WTC11 (cell line): ENCODE measurements around the gene CIC. TPM values are rescaled to one million over a fixed set of nuclear protein-coding genes. Genes with fewer than 3 reads are reported as not detected.

Source experiments
- ATAC-seq: fragments of 200-7000 bp; cut with Tn5 transposase; 2 replicates; pipeline ENCODE4 v1.10.0; 2021; ENCODE audit warnings: mild to moderate bottlenecking, moderate library complexity
- CTCF ChIA-PET: fragments of 300-600 bp; sonication (Branson Sonifier 250); formaldehyde crosslinking; loops from one replicate; lab custom pipeline; 2021; ENCODE audit warnings: antibody characterized with exemption; lab: Charles Lee
- POLR2A ChIA-PET: fragments of 350-600 bp; sonication (Branson Sonifier 250); formaldehyde crosslinking; loops from one replicate; lab custom pipeline; 2021; ENCODE audit warnings: antibody characterized with exemption; lab: Charles Lee
- DNase-seq: peaks from one replicate; pipeline ENCODE4 v3.0.0; 2021; ENCODE audit warnings: low spot score
- H3K27ac Mint-ChIP-seq: 2 replicates; pipeline ENCODE4 v1.8.0; 2021; ENCODE audit warnings: mixed read lengths
- H3K27me3 Mint-ChIP-seq: 2 replicates; pipeline ENCODE4 v1.8.0; 2021; ENCODE audit warnings: low read depth, mild to moderate bottlenecking, moderate library complexity, mixed read lengths
- H3K36me3 Mint-ChIP-seq: 2 replicates; pipeline ENCODE4 v1.8.0; 2021; ENCODE audit warnings: mixed read lengths
- H3K4me1 Mint-ChIP-seq: 2 replicates; pipeline ENCODE4 v1.8.0; 2022; ENCODE audit warnings: mixed read lengths
- H3K4me3 Mint-ChIP-seq: 2 replicates; pipeline ENCODE4 v1.8.0; 2021; ENCODE audit warnings: mild to moderate bottlenecking, moderate library complexity, mixed read lengths
- H3K9me3 Mint-ChIP-seq: 2 replicates; pipeline ENCODE4 v1.8.0; 2021; ENCODE audit warnings: mixed read lengths
- AFF4 ChIP-seq: sonication (generic); formaldehyde crosslinking; IDR thresholded peaks from 2 replicates; pipeline ENCODE4 v1.8.1; 2023; ENCODE audit warnings: mild to moderate bottlenecking, missing genetic modification reagents, borderline replicate concordance
- CREM ChIP-seq: sonication (generic); formaldehyde crosslinking; IDR thresholded peaks from 2 replicates; pipeline ENCODE4 v1.8.1; 2022; ENCODE audit warnings: mild to moderate bottlenecking, missing genetic modification reagents, moderate library complexity
- E2F4 ChIP-seq: sonication (generic); formaldehyde crosslinking; IDR thresholded peaks from 2 replicates; pipeline ENCODE4 v1.8.1; 2022; ENCODE audit warnings: low read depth, mild to moderate bottlenecking, moderate library complexity, missing genetic modification reagents, borderline replicate concordance
- E2F5 ChIP-seq: sonication (generic); formaldehyde crosslinking; IDR thresholded peaks from 2 replicates; pipeline ENCODE4 v1.8.1; 2022; ENCODE audit warnings: mild to moderate bottlenecking, moderate library complexity, missing genetic modification reagents
- ETV6 ChIP-seq: sonication (generic); formaldehyde crosslinking; IDR thresholded peaks from 2 replicates; pipeline ENCODE4 v1.8.1; 2022; ENCODE audit warnings: mild to moderate bottlenecking, missing genetic modification reagents
- FOXJ3 ChIP-seq: sonication (generic); formaldehyde crosslinking; IDR thresholded peaks from 2 replicates; pipeline ENCODE4 v1.9.0; 2021; ENCODE audit warnings: missing genetic modification reagents, mild to moderate bottlenecking, borderline replicate concordance
- FOXK1 ChIP-seq: sonication (generic); formaldehyde crosslinking; IDR thresholded peaks from 2 replicates; pipeline ENCODE4 v1.8.0; 2022; ENCODE audit warnings: mild to moderate bottlenecking, moderate library complexity, missing genetic modification reagents
- GABPB1 ChIP-seq: sonication (generic); formaldehyde crosslinking; IDR thresholded peaks from 2 replicates; pipeline ENCODE4 v1.8.1; 2023; ENCODE audit warnings: mild to moderate bottlenecking, missing genetic modification reagents
- IRF1 ChIP-seq: sonication (generic); formaldehyde crosslinking; IDR thresholded peaks from 2 replicates; pipeline ENCODE4 v1.8.0; 2023; ENCODE audit warnings: missing genetic modification reagents
- KAT7 ChIP-seq: sonication (generic); formaldehyde crosslinking; IDR thresholded peaks from 2 replicates; pipeline ENCODE4 v1.8.1; 2023; ENCODE audit warnings: missing genetic modification reagents, mild to moderate bottlenecking, borderline replicate concordance
- MLX ChIP-seq: sonication (generic); formaldehyde crosslinking; IDR thresholded peaks from 2 replicates; pipeline ENCODE4 v1.8.1; 2023; ENCODE audit warnings: mild to moderate bottlenecking, missing genetic modification reagents, moderate library complexity
- NFYB ChIP-seq: sonication (generic); formaldehyde crosslinking; conservative IDR thresholded peaks from 2 replicates; pipeline ENCODE4 v1.8.0; 2022; ENCODE audit warnings: low read depth, missing genetic modification reagents
- PRDM15 ChIP-seq: sonication (generic); formaldehyde crosslinking; IDR thresholded peaks from 2 replicates; pipeline ENCODE4 v1.8.0; 2022; ENCODE audit warnings: missing genetic modification reagents
- TCF7 ChIP-seq: sonication (generic); formaldehyde crosslinking; IDR thresholded peaks from 2 replicates; pipeline ENCODE4 v1.8.0; 2022; ENCODE audit warnings: mild to moderate bottlenecking, low read depth, missing genetic modification reagents, moderate library complexity
- TEAD1 ChIP-seq: sonication (generic); formaldehyde crosslinking; IDR thresholded peaks from 2 replicates; pipeline ENCODE4 v1.8.0; 2022; ENCODE audit warnings: mild to moderate bottlenecking, missing genetic modification reagents
- TP53 ChIP-seq: sonication (generic); formaldehyde crosslinking; IDR thresholded peaks from 2 replicates; pipeline ENCODE4 v1.8.1; 2023; ENCODE audit warnings: mild to moderate bottlenecking, missing genetic modification reagents
- ZBTB21 ChIP-seq: sonication (generic); formaldehyde crosslinking; IDR thresholded peaks from 2 replicates; pipeline ENCODE4 v1.8.1; 2023; ENCODE audit warnings: mild to moderate bottlenecking, missing genetic modification reagents, borderline replicate concordance
- ZNF121 ChIP-seq: sonication (generic); formaldehyde crosslinking; IDR thresholded peaks from 2 replicates; pipeline ENCODE4 v1.8.0; 2023; ENCODE audit warnings: missing genetic modification reagents
- ZNF219 ChIP-seq: sonication (generic); formaldehyde crosslinking; IDR thresholded peaks from 2 replicates; pipeline ENCODE4 v1.8.0; 2023; ENCODE audit warnings: missing genetic modification reagents, mild to moderate bottlenecking, borderline replicate concordance
- ZNF396 ChIP-seq: fragments of 250-450 bp; sonication (Bioruptor Pico); IDR thresholded peaks from 2 replicates; pipeline ENCODE4 v1.8.0; 2021; ENCODE audit warnings: mild to moderate bottlenecking, moderate library complexity, borderline replicate concordance
- total RNA-seq: library from RNA; stranded (reverse); gene quantifications from 3 replicates; pipeline ENCODE4 v1.2.3, GENCODE V29; 2021

The CIC gene
- total RNA-seq, 1 experiment from 2014 or later, result 55.8 TPM

- H3K4me1 Mint-ChIP-seq, result 0 out of 2 replicates have a peak, but pooled peaks cover 4% of the 10 kb centered on the region
- TF ChIP-seq CREM (CRISPR knock-in tag), result no peak
- TF ChIP-seq ZNF219 (CRISPR knock-in tag), result no peak
- no peak for TF ChIP-seq ZNF121
- TF ChIP-seq TCF7 (CRISPR knock-in tag), result no peak
- TF ChIP-seq FOXJ3 (CRISPR knock-in tag), result no peak
- no peak for TF ChIP-seq ZBTB21 (CRISPR knock-in tag)
- no peak for TF ChIP-seq AFF4 (CRISPR knock-in tag)
- TF ChIP-seq, all 79 proteins: peak for 0
- no peak for ATAC-seq
- no peak for DNase-seq
- Mint-ChIP-seq H3K4me3 (no peak overlapping the region), H3K27me3 (no peaks in the 10 kb centered on the region), H3K27ac (no peak overlapping the region), H3K36me3 (peaks cover 58% of the 10 kb centered on the region), H3K9me3 (no peaks in the 10 kb centered on the region)
- ChIA-PET POLR2A (interaction anchor here (1.0 kb wide), 1 partner anchor 12 kb away, joined by 3 read pairs; no protein-coding TSS in a partner anchor), CTCF (interaction anchor here (2.1 kb wide), 1 partner anchor 122 kb away, joined by 6 read pairs; no protein-coding TSS in a partner anchor)
These were observed 38.5 kb upstream of the CIC start for GRCh38 chr19:42230571-42230970.

- ChIA-PET CTCF (interaction anchor here (1.1 to 3.6 kb wide), 3 partner anchors 47 to 208 kb away, joined by 3 to 16 read pairs (median 4); no protein-coding TSS in a partner anchor), POLR2A (interaction anchor here (0.7 to 1.0 kb wide), 2 partner anchors 11 to 63 kb away, joined by 3 to 4 read pairs; no protein-coding TSS in a partner anchor)
- no peak for DNase-seq
- TF ChIP-seq KAT7 (CRISPR knock-in tag), result no peak
- no peak for TF ChIP-seq TEAD1 (CRISPR knock-in tag)
- no peak for TF ChIP-seq IRF1
- Mint-ChIP-seq H3K4me1 (0 out of 2 replicates have a peak, but pooled peaks cover 4% of the 10 kb centered on the region), H3K9me3 (no peaks in the 10 kb centered on the region), H3K27ac (no peak overlapping the region), H3K4me3 (no peak overlapping the region), H3K27me3 (no peaks in the 10 kb centered on the region), H3K36me3 (peaks cover 55% of the 10 kb centered on the region)
- no peak for ATAC-seq
These were observed 36.6 kb upstream of the CIC start for GRCh38 chr19:42232435-42232834.

- TF ChIP-seq PRDM15 (CRISPR knock-in tag) (no peak), E2F4 (CRISPR knock-in tag) (no peak), TP53 (no peak), NFYB (CRISPR knock-in tag) (no peak), MLX (CRISPR knock-in tag) (no peak), GABPB1 (no peak), ETV6 (CRISPR knock-in tag) (no peak), ZNF396 (CRISPR knock-in tag) (no peak), FOXK1 (CRISPR knock-in tag) (no peak), E2F5 (no peak)
These were observed 35.9 kb upstream of the CIC start for GRCh38 chr19:42233106-42233505.

More at GRCh38 chr19:42233106-42233505, 35.9 kb upstream of the CIC start:
- Mint-ChIP-seq H3K27me3 (no peaks in the 10 kb centered on the region), H3K9me3 (no peaks in the 10 kb centered on the region), H3K27ac (no peak overlapping the region; the same call in 1 of the 2 replicates), H3K36me3 (peaks cover 55% of the 10 kb centered on the region), H3K4me3 (no peak overlapping the region), H3K4me1 (0 out of 2 replicates have a peak, but pooled peaks cover 4% of the 10 kb centered on the region)
- ATAC-seq (0 out of 2 replicates have a peak, but pooled peaks have one; percentile 26), DNase-seq (no peak)
- ChIA-PET CTCF (interaction anchor here (1.1 to 3.6 kb wide), 3 partner anchors 46 to 207 kb away, joined by 3 to 16 read pairs (median 4); no protein-coding TSS in a partner anchor), POLR2A (interaction anchor here (0.7 to 1.9 kb wide), 3 partner anchors 9 to 62 kb away, joined by 3 to 5 read pairs (median 4); partner anchors contain the start of gene GSK3A)
